ENCODE measurements around the gene PLEKHG3. TPM values are rescaled to one million over a fixed set of nuclear protein-coding genes. Genes with fewer than 3 reads are reported as not detected.

PLEKHG3 gene
- polyA plus RNA-seq, 3 donors: 89.0 to 107 (median 95.4) TPM

GRCh38 chr14:64768401-64769095, 64.3 kb downstream of the PLEKHG3 start:
- no peak for DNase-seq (ENCODE audit: extremely low read depth in 1 of 11, low read depth in 9 of 11, low spot score in 4 of 11)

DNA sequence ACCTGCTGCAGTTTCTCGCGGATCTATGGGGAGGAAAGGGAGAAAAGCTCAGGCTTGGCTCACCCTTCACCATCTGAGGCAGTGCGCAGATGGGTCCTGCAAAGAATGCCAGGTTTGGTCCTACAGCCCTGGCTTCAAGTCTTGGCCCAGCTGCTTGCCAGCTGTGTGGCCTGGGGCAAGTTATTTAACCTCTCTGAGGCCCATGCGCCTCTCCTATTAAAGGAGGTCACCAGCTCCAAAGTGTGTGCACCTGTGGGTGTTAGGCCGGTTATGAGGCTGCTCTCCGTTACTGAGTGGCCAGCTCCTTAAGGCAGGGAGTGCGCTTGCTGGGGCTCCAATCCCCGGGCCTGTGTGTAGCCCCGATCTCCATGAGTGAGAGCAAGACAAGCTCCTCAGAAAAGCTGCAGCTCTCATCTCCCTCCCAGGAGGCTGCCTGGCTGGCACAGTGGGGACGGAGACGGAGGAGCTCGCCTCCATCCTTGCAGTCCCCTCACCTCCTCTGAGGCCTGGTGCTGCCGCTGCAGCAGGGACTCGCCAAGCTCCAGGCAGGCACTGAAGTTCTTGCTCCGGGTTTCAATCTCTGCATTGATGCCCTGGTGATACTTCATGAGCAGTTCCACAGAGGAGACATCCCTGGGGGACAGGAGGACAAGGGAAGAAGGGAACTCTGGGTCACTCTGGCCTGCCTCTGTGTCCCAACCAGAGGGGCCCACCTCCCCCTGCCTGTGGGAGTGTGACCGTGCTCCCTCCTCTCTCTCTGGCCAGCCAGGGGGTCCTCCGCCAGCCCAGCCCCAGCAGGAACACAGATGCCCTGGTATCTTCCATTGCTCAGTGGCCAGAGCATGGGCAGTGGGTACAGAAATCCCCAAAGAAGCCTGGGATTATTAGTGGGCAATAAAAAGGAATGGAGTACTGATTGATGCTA, 65.1 kb downstream of the PLEKHG3 start:
- no peak for DNase-seq (ENCODE audit: extremely low read depth in 1 of 11, low read depth in 9 of 11, low spot score in 4 of 11)

DNA sequence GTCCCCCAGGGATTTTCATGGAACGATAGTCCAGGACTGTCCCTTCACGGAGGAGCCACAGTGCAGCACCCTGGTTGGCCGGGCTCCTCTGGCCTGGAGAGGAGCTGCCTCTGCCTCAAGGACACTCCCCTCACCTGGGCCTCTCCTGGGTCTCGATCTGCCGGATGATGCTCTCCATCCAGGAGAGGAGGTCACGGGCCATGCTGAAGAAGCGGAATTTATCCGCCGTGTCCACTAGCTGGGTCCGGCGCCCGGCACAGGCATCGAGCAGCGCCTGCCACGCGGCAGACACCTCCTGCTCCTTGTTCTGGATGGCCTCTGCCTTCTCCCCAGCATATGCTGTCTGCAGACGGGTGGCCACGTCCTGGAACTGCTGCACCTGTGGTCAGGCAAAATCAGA, 66.5 kb downstream of the PLEKHG3 start:
- DNase-seq (ENCODE audit: extremely low read depth in 1 of 11, low read depth in 9 of 11, low spot score in 4 of 11): no peak

DNA sequence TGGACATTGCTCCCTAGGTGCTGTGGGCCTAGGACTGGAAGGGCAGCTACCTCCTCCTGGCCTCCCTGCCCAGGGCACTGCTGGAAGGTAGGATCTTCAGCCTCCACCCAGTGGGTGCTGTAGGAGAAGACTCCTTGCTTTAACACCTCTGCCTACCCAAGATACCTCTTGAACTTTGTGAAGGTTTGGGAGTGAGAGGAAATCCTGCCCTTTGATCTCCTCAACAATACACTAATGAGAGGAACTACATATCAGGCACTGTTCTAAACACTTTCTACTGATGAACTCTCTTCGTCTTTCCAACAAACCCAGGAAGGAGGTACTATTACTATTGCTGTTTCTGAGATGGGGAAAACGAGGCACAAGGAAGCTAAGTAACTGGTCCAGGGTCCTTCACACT, 66.9 kb downstream of the PLEKHG3 start:
- DNase-seq (ENCODE audit: extremely low read depth in 1 of 11, low read depth in 9 of 11, low spot score in 4 of 11): no peak

- no peak for DNase-seq (ENCODE audit: extremely low read depth in 1 of 11, low read depth in 9 of 11, low spot score in 4 of 11)
Observed at GRCh38 chr14:64772397-64772950, 68.2 kb downstream of the PLEKHG3 start.

GRCh38 chr14:64773046-64773445, 68.8 kb downstream of the PLEKHG3 start:
- DNase-seq (ENCODE audit: extremely low read depth in 1 of 11, low read depth in 9 of 11, low spot score in 4 of 11): no peak

DNA sequence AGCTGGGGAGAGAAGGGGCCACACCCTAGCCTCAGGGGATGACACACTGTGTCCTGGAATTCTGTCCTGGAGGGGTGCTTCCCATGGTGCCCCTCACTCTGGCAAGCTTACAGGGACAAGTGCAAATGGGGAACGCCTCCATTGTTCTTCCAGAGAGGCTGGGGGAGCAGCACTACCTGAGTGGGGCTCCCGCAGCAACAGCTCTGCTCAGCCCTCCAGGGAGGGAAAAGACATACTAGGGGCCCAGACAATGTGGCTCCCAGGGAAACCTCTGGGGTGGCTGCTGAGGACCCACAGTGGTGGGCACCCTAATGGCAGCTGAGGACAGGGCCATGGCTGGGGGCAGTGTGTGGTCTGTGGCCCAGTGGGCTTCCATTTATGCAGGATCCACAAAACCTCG, 69.4 kb downstream of the PLEKHG3 start:
- DNase-seq (ENCODE audit: extremely low read depth in 1 of 11, low read depth in 9 of 11, low spot score in 4 of 11): no peak

GRCh38 chr14:64774272-64774671, 70.0 kb downstream of the PLEKHG3 start:
- DNase-seq (ENCODE audit: extremely low read depth in 1 of 11, low read depth in 9 of 11, low spot score in 4 of 11): no peak

DNA sequence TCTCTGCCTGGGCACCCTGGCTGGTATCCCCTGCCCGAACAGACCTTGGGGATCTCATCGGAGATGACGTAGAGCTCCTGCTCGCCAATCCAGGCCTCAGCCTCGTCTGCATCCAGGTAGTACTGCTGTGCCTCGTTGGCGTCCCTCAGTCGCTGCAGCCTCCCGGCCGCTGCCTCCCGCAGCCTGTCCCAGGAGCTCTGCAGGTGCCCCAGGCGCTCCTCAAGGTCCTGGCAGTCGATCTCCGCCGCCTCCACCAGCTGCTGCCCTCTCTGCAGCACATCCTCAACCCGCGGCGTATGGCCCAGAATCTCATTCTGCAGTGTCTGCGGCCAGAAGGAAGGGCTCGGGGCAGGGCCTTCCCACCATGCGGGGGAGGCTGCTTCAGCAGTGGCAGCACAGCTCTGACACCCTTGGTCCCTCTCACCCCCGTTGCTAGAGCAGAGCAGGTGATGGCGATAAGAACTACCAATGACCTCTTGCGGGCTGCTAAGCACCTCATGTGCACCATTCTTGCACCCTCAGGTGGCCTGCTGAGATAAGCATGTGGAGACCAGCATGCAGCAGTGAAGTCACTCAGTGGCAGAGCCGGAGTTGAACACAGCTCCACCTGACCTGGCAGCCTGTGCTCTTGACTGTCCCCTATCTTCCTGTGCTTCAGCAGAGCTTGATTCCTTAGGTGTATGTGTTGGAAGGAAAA, 71.0 kb downstream of the PLEKHG3 start:
- DNase-seq (ENCODE audit: extremely low read depth in 1 of 11, low read depth in 9 of 11, low spot score in 4 of 11): no peak

- no peak for DNase-seq (ENCODE audit: extremely low read depth in 1 of 11, low read depth in 9 of 11, low spot score in 4 of 11)
Observed at GRCh38 chr14:64777461-64777860, 73.2 kb downstream of the PLEKHG3 start.

- no peak for DNase-seq (ENCODE audit: extremely low read depth in 1 of 11, low read depth in 9 of 11, low spot score in 4 of 11)
Observed at GRCh38 chr14:64778104-64778754, 74.0 kb downstream of the PLEKHG3 start.

DNA sequence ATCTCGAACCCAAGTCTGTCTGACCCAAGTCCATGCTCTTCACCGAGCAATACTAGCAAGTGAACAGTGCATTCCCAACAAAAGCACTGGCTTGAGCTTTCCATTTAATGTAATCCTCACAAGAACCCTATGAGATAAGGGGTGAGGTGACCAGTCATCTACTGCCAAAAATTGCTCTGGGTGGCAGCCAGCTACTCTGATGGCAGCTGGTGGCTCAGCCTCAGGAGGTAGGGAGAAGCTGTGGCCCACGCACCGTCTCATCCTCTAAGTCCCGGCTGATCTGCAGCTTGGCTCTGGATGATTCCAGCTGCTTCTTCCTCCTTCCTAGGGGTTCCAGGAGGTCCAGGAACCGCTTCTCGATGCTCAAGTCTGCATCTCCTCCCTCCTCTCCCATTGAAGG, 75.2 kb downstream of the PLEKHG3 start:
- no peak for DNase-seq (ENCODE audit: extremely low read depth in 1 of 11, low read depth in 9 of 11, low spot score in 4 of 11)

- no peak for DNase-seq (ENCODE audit: extremely low read depth in 1 of 11, low read depth in 9 of 11, low spot score in 4 of 11)
Observed at GRCh38 chr14:64782196-64782595, 78.0 kb downstream of the PLEKHG3 start.

DNA sequence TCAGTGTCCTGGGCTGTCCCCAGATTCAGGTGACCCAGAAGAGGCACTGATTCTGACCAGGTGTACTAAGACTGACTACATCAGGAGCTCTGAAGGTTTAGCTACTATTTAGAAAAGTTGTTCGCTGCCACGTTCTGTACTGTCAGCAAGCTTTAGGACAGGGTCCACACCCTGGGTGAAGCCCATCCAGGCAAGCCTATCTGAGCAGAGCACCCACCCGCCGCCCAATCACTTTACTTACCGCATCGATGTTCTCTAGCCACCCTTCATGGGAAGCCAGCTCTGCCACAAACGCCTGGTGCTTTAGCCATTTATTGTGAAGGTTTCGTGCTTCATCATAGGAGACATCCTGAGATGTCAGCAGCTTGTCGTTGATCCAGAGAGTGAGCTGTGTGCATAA, 79.8 kb downstream of the PLEKHG3 start:
- no peak for DNase-seq (ENCODE audit: extremely low read depth in 1 of 11, low read depth in 9 of 11, low spot score in 4 of 11)

DNA sequence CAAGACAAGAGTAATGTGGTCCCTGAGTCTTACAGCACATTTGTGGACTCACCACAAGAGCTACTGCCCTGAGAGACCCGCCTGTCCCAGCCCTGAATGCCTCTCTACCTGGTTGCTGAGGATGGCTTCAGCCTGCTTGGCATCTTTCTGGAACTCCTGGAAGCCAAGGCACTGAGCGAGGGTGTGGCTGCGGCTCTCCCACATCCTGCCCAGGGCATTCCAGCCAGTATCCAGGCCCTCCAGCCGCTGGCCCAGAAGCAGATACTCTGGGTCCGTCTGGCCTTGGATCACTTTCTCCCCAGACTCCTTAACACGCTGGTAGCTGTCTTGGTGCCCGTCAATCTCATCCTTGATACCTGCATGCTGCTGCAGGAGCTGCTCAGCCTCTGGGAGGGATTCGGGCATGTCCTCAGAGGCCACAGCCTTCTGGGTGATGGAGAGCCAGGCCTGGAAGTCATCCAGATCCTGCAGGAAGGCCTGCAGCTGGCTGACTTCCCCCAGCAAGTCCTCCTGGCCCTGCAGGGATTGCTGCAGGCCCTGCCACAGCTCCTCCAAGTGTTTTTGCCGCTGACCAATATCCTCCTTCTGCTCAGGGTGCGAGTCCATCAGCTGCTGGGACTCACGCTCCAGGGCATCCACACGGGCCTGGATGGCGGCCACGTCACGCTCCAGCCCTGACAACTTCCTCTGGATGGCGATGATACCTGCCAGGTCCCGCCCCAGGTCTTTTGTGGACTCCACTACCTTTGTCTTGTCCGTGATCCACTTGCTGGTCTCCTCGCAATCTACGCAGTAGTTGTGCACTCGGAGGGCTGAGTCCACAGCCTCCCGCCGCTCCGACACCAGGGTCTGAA, 82.3 kb downstream of the PLEKHG3 start:
- no peak for DNase-seq (ENCODE audit: extremely low read depth in 1 of 11, low read depth in 9 of 11, low spot score in 4 of 11)

DNA sequence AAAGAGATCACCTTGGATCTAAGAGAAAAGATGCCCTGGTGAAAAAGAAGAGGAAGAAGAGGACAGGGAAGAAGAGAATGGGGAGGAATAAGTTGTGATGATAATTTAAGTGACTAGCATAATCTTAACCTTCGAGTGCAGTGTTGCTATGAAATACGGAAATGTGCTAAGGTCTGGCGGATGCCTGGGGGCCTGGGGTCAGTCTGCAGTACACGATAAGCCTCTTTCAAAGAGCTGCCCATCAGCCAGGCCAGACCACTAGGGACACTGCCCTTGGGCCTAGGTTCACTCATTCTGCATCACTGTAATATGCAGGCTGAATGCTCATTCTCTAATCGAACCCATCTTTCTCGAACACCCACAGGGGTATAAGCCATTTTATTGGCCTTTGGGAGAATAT, 83.4 kb downstream of the PLEKHG3 start:
- no peak for DNase-seq (ENCODE audit: extremely low read depth in 1 of 11, low read depth in 9 of 11, low spot score in 4 of 11)

DNA sequence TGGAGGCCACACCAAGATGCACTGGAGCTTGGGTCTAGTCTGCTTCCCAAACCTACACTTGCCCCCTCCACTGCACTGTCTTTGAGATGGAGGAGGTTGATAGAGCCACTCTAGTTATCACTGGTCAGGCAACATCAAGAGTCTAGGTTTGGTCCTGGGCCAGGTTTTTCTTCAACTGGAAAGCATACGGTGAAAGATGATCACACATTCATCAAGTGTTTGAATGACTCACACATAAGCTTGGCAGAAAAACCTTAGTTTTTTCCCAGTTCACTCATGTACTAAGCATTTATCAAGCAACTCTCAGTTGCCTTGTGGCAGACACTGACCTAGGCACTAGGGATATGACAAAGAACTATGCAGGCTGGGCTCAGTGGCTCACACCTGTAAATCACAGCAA, 84.5 kb downstream of the PLEKHG3 start:
- DNase-seq (ENCODE audit: extremely low read depth in 1 of 11, low read depth in 9 of 11, low spot score in 4 of 11): no peak

DNA sequence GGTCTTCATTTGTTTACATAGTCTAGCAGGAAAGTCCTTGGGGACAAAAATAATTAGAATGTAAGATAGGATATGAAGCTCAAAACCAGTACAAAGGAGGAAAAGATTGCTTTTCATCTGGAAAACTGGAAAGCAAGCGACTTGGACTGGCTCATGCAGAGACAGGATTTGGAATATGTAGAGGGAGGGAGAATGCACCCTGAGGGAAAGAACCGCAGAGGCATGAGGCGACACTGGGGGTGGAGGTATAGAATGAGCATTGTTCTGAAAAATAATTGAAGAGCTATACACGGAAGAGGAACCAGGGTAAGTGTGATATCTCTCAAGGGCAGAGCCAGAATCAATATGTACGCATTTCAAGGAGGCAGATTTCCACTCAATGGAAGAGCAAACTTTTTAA, 85.5 kb downstream of the PLEKHG3 start:
- no peak for DNase-seq (ENCODE audit: extremely low read depth in 1 of 11, low read depth in 9 of 11, low spot score in 4 of 11)

Data from renal cortex interstitium (tissue), 11 donors.